Renal cortex interstitium (tissue), 11 donors: ENCODE measurements around the gene COG7. TPM values are rescaled to one million over a fixed set of nuclear protein-coding genes. Genes with fewer than 3 reads are reported as not detected.
"Not testable (repeated sequence)": the region's sequence is repeated elsewhere in the genome, so short reads cannot be mapped to it uniquely, and the experiment has no call there.

Experiments
- DNase-seq, 11 donors: peaks; one replicate each; pipeline ENCODE4 v3.0.0-alpha.2; 2013; ENCODE audit warnings: low read depth in 9 of 11, low spot score in 4 of 11; ENCODE audit errors: extremely low read depth in 1 of 11
- polyA plus RNA-seq, 3 donors: library from polyadenylated mRNA; unstranded; fragments of 120-200 nt; gene quantifications; one replicate each; pipeline ENCODE4 v1.2.1, GENCODE V29; 2013; ENCODE audit not compliant: insufficient read length in 3 of 3

The COG7 gene
- polyA plus RNA-seq, 3 donors: 23.7 to 42.1 (median 26.2) TPM

- DNase-seq: peak in 8 of 11 donors; percentile 20 to 52 (median 42)
Observed at GRCh38 chr16:23398987-23399805, 53.8 kb downstream of the COG7 start.

GRCh38 chr16:23397464-23397863 is 55.5 kb downstream of the COG7 start:
- no peak for DNase-seq

GRCh38 chr16:23395732-23396131 is 57.3 kb downstream of the COG7 start:
- no peak for DNase-seq

- DNase-seq: no peak
Observed at GRCh38 chr16:23394141-23394831, 58.7 kb downstream of the COG7 start.

- DNase-seq: no peak
Observed at GRCh38 chr16:23392223-23392600, 60.8 kb downstream of the COG7 start.

GRCh38 chr16:23391381-23392222 is 61.4 kb downstream of the COG7 start:
- no peak for DNase-seq

GRCh38 chr16:23389936-23390335 is 63.1 kb downstream of the COG7 start:
- DNase-seq: not testable (repeated sequence)

- DNase-seq: no peak
Observed at GRCh38 chr16:23389201-23389600, 63.8 kb downstream of the COG7 start.

- DNase-seq: no peak
Observed at GRCh38 chr16:23388786-23389185, 64.2 kb downstream of the COG7 start.

- DNase-seq: no peak
Observed at GRCh38 chr16:23387666-23388065, 65.3 kb downstream of the COG7 start.

GRCh38 chr16:23385441-23385840 is 67.5 kb downstream of the COG7 start:
- DNase-seq: no peak

GRCh38 chr16:23384878-23385277 is 68.1 kb downstream of the COG7 start:
- DNase-seq: no peak

GRCh38 chr16:23383881-23384280 is 69.1 kb downstream of the COG7 start:
- no peak for DNase-seq

GRCh38 chr16:23382279-23382678 is 70.7 kb downstream of the COG7 start:
- DNase-seq: no peak

GRCh38 chr16:23381702-23382101 is 71.3 kb downstream of the COG7 start:
- DNase-seq: not testable (repeated sequence)

- DNase-seq: no peak
Observed at GRCh38 chr16:23380501-23380951, 72.5 kb downstream of the COG7 start.

GRCh38 chr16:23379707-23380106 is 73.3 kb downstream of the COG7 start:
- DNase-seq: no peak

- no peak for DNase-seq
Observed at GRCh38 chr16:23378921-23379320, 74.1 kb downstream of the COG7 start.

GRCh38 chr16:23378256-23378655 is 74.7 kb downstream of the COG7 start:
- DNase-seq: no peak
